ENCODE results near the gene PLOD2.
A peak's percentile ranks its signal among the peaks of the same experiment; 100 is the strongest.

PLOD2 gene

DNA sequence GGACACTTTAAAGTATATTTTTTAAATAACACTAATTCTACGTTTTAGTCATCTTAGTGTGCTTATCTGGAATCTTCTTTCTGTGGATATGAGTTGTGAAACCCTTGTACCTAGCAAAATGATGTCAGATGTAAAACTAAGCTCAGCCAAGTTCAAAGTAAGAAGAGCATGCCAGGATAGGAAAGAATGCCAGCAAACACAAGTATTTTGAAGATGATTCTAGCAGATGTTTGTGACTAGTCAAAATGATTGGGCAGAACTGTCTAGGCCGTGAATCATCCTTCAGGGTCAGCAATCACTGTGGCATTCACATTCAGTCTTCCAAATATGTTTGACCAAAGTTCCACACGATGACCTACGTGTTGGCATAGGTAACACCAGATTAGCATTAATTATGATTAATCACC lies 5.4 kb upstream of the PLOD2 start:
- H3K36me3 ChIP-seq, result no peaks in the 10 kb centered on the region
- no peaks in the 10 kb centered on the region for H3K27me3 ChIP-seq
- no peak overlapping the region for H3K4me3 ChIP-seq
- peak overlapping the region; percentile 64 to 97 for H3K27ac ChIP-seq
- no peak for DNase-seq
- peaks cover 0 to 58% (median 35%) of the 10 kb centered on the region in 4 donors for H3K4me1 ChIP-seq
- TF ChIP-seq, protein P1, sequence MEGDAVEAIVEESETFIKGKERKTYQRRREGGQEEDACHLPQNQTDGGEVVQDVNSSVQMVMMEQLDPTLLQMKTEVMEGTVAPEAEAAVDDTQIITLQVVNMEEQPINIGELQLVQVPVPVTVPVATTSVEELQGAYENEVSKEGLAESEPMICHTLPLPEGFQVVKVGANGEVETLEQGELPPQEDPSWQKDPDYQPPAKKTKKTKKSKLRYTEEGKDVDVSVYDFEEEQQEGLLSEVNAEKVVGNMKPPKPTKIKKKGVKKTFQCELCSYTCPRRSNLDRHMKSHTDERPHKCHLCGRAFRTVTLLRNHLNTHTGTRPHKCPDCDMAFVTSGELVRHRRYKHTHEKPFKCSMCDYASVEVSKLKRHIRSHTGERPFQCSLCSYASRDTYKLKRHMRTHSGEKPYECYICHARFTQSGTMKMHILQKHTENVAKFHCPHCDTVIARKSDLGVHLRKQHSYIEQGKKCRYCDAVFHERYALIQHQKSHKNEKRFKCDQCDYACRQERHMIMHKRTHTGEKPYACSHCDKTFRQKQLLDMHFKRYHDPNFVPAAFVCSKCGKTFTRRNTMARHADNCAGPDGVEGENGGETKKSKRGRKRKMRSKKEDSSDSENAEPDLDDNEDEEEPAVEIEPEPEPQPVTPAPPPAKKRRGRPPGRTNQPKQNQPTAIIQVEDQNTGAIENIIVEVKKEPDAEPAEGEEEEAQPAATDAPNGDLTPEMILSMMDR (IDR thresholded peaks at IDR 0.05), result no peak
- no peaks in the 10 kb centered on the region for H3K9me3 ChIP-seq
- intact Hi-C loops (cut with DNase I; ENCODE audit: low total_unique reads), result no loop called here

DNA sequence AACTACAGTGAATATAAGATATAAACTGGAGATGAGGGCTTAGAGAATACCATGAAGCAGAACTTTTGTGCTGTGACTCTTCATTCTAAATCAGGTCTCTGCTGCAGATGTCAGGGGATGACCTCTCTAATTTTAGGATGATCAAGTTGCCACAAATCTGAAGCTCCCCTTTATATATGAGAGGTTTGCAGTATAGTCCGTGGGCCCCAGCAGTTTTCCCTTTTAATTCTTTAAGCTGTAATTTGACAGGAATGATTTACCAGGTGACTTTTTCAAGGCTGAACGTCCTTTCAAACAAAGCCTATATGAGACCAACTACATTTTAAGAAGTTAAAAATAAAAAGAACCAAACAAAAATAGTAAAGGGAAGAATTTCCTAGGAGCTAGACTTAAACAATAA lies 4.9 kb upstream of the PLOD2 start:
- no peak overlapping the region for H3K4me3 ChIP-seq
- TF ChIP-seq, protein P1 (IDR thresholded peaks at IDR 0.05), result no peak
- no peaks in the 10 kb centered on the region for H3K36me3 ChIP-seq
- peak overlapping the region; percentile 64 to 97 for H3K27ac ChIP-seq
- H3K27me3 ChIP-seq, result no peaks in the 10 kb centered on the region
- peaks cover 0 to 58% (median 35%) of the 10 kb centered on the region in 4 donors for H3K4me1 ChIP-seq
- intact Hi-C loops (cut with DNase I; ENCODE audit: low total_unique reads), result no loop called here
- no peaks in the 10 kb centered on the region for H3K9me3 ChIP-seq
- DNase-seq, result no peak

DNA sequence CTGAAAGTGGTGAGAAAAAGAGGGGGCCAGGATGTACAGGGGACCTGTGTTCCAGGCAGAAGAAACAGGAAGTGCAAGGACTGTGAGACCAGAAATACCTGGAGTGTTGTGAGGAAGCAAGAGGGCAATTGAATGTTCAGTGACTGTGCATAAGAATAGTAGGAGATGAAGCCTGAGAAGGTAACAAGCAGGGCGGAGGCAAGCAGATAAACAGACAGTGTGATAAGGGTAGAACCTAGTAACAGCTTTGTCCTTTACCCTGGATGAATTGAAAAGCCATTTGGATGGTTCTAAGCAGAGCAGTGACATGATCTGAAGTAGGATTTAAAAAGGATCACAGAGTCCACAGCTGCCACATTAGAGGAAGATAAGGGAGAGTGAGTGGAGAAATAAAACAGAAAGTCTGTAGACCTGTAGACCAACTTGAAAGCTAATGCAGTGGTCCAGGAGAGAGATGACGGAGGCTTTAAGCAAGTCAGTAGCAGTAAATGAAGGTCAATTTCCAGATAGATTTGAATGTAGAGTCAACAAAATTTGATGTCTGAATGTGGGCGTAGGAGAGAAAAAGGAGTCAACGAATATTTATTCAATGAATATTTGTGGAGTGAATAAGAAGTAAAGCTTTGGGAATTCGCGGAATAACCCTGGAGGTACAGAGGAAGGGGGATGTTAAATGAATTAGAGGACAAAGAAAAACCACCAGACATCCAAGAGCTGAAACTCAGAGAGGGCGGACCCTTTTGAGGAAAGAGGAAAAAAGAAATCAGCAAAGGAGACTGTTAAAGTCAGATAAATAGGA lies 4.2 kb upstream of the PLOD2 start:
- DNase-seq, result no peak

GRCh38 chr3:146164506-146164905 lies 3.5 kb upstream of the PLOD2 start:
- intact Hi-C loops (cut with DNase I; ENCODE audit: low total_unique reads), result no loop called here
- H3K9me3 ChIP-seq, result no peaks in the 10 kb centered on the region
- no peaks in the 10 kb centered on the region for H3K36me3 ChIP-seq
- H3K27ac ChIP-seq, result peak overlapping the region; percentile 97
- H3K4me1 ChIP-seq, result peaks cover 0 to 58% (median 35%) of the 10 kb centered on the region in 4 donors
- DNase-seq, result no peak
- TF ChIP-seq, protein P1 (IDR thresholded peaks at IDR 0.05), result no peak
- no peak overlapping the region for H3K4me3 ChIP-seq
- no peaks in the 10 kb centered on the region for H3K27me3 ChIP-seq

More for the DNA sequence above, 4.2 kb upstream of the PLOD2 start:
- Histone ChIP-seq H3K27me3 (no peaks in the 10 kb centered on the region), H3K36me3 (no peaks in the 10 kb centered on the region), H3K27ac (peak overlapping the region; percentile 64 to 97), H3K4me3 (no peak overlapping the region), H3K9me3 (no peaks in the 10 kb centered on the region), H3K4me1 (peaks cover 0 to 58% (median 35%) of the 10 kb centered on the region in 4 donors)
- TF ChIP-seq, protein P1 (IDR thresholded peaks at IDR 0.05), result no peak
- intact Hi-C loops (cut with DNase I; ENCODE audit: low total_unique reads), result no loop called here

- H3K4me1 ChIP-seq, result peaks cover 0 to 61% (median 36%) of the 10 kb centered on the region in 4 donors
- peak overlapping the region; percentile 97 for H3K27ac ChIP-seq
Measured at GRCh38 chr3:146164071-146164470, 3.1 kb upstream of the PLOD2 start.

More at GRCh38 chr3:146164071-146164470, 3.1 kb upstream of the PLOD2 start:
- Histone ChIP-seq H3K27me3 (no peaks in the 10 kb centered on the region), H3K9me3 (no peaks in the 10 kb centered on the region), H3K4me3 (no peak overlapping the region), H3K36me3 (no peaks in the 10 kb centered on the region)
- TF ChIP-seq, protein P1 (IDR thresholded peaks at IDR 0.05), result no peak
- no peak for DNase-seq
- intact Hi-C loops (cut with DNase I; ENCODE audit: low total_unique reads), result no loop called here
